ENCODE results near the gene AHI1.

The AHI1 gene

DNA sequence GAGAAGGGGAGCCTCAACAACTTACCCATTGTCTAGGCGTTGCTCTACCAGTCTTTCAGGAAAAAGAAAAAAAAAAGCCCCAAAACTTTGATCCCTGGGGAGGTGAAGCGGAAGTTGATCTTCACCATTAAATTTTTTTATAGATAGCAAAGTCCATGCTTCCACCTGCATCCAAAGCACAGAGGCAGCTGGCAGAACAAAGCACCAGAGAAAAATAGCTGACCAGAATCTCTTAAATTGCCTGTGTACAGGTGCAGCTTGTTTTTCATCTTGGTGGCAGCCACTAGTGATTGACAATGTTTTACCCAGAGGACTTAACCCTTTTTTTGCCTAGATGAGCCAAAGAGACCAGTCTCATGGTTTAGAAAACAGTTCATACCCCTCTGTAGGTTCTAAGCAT is 230.5 kb downstream of the AHI1 start:
- no peaks in the 10 kb centered on the region for H3K79me2 ChIP-seq (ENCODE audit: control insufficient read depth, insufficient read depth, low read length, unreplicated experiment)
- H3K27ac ChIP-seq (ENCODE audit: low read depth, low read length) = no peak overlapping the region
- no peaks in the 10 kb centered on the region for H3K36me3 ChIP-seq (ENCODE audit: insufficient read depth, low read length)
- H2AFZ ChIP-seq (ENCODE audit: low read length, unreplicated experiment) = no peak overlapping the region
- no peaks in the 10 kb centered on the region for H3K4me1 ChIP-seq (ENCODE audit: control insufficient read depth, insufficient read depth, low read length, unreplicated experiment)
- no peaks in the 10 kb centered on the region for H3K27me3 ChIP-seq (ENCODE audit: insufficient read depth, low read length)
- H3K4me3 ChIP-seq (ENCODE audit: low read depth, low read length) = no peak overlapping the region

DNA sequence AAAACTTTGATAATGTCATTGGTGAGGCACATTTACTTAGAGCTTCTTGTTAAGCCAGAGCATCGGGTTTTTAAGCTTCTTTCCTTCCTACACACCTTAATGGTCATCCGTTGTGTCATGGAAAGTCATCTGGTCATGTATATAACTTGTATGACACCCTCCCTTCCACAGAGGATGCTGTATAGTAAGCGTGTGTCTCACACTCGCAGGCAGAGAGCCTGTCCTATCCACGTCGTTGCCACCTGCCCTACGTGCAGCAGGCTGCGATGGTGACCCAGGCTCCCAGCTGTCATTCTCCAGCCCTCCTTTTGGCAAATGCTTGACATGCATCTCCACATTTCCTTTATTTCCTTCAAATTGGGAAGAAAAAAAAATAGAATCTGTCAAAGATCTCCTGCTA is 230.9 kb downstream of the AHI1 start:
- H3K79me2 ChIP-seq (ENCODE audit: control insufficient read depth, insufficient read depth, low read length, unreplicated experiment) = no peaks in the 10 kb centered on the region
- no peaks in the 10 kb centered on the region for H3K27me3 ChIP-seq (ENCODE audit: insufficient read depth, low read length)
- H3K4me1 ChIP-seq (ENCODE audit: control insufficient read depth, insufficient read depth, low read length, unreplicated experiment) = no peaks in the 10 kb centered on the region
- no peaks in the 10 kb centered on the region for H3K36me3 ChIP-seq (ENCODE audit: insufficient read depth, low read length)
- no peak overlapping the region for H3K4me3 ChIP-seq (ENCODE audit: low read depth, low read length)
- H2AFZ ChIP-seq (ENCODE audit: low read length, unreplicated experiment) = no peak overlapping the region
- H3K27ac ChIP-seq (ENCODE audit: low read depth, low read length) = no peak overlapping the region

DNA sequence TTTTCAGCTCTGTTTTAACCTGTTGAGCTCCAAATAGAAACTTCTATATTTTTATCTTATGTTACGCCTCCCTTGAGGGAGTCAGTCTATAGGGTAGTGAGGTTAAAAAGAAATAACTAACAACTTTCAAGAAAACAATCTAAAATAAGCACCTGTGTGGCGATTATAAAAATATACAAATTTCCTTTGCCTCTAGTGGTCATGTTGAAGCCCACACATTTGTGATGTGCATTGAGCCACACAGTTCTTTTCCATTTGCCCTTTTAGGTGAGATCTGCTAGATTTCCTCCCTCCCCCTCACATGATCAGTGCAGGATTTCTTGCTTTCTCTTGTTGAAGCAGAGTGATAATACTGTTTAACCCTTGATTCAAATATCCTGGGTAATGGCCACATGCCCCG is 232.3 kb downstream of the AHI1 start:
- H3K4me3 ChIP-seq (ENCODE audit: low read depth, low read length) = no peak overlapping the region
- H3K36me3 ChIP-seq (ENCODE audit: insufficient read depth, low read length) = no peaks in the 10 kb centered on the region
- no peaks in the 10 kb centered on the region for H3K27me3 ChIP-seq (ENCODE audit: insufficient read depth, low read length)
- no peak overlapping the region for H3K27ac ChIP-seq (ENCODE audit: low read depth, low read length)
- no peaks in the 10 kb centered on the region for H3K4me1 ChIP-seq (ENCODE audit: control insufficient read depth, insufficient read depth, low read length, unreplicated experiment)
- no peaks in the 10 kb centered on the region for H3K79me2 ChIP-seq (ENCODE audit: control insufficient read depth, insufficient read depth, low read length, unreplicated experiment)
- H2AFZ ChIP-seq (ENCODE audit: low read length, unreplicated experiment) = no peak overlapping the region

DNA sequence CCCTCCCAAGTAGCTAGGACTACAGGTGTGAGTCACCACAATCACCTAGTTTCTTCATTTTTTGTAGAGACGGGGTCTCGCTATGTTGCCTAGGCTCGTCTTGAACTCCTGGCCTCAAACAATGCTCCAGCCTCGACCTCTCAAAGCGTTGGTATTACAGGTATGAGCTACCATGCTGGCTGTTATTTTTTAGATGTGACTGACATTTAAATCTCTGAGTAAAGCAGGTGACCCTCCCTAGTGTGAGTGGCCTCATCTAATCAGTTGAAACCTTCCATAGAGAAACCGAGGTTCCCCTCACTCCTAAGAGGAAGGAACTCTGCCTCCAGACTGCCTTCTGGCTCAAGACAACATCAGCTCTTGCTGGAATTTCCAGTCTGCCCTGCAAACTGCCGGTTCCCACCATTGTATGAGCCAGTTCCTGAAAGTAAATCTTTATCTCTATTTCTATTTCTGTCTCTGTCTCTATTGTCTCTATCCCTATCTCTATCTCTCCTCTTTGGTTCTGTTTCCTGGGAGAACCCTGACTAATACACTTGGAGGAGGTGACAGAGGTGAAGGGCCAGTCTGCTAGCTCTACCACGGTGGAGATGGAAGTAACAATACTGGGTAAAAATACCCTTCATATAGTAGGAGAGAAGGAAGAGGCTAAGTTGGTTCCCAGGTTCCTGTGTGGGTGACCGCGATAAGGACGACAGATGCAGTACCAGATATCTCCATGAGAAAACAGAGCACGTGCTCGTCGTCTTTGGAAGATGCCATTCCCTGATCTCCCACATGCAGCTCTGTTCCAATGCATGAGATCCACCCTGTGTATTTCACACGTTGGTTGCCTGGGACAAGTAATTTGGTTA is 235.4 kb downstream of the AHI1 start:
- Histone ChIP-seq H2AFZ (ENCODE audit: low read length, unreplicated experiment) (no peak overlapping the region), H3K79me2 (ENCODE audit: control insufficient read depth, insufficient read depth, low read length, unreplicated experiment) (no peaks in the 10 kb centered on the region), H3K4me3 (ENCODE audit: low read depth, low read length) (no peak overlapping the region), H3K27me3 (ENCODE audit: insufficient read depth, low read length) (no peaks in the 10 kb centered on the region), H3K36me3 (ENCODE audit: insufficient read depth, low read length) (no peaks in the 10 kb centered on the region), H3K4me1 (ENCODE audit: control insufficient read depth, insufficient read depth, low read length, unreplicated experiment) (no peaks in the 10 kb centered on the region), H3K27ac (ENCODE audit: low read depth, low read length) (no peak overlapping the region)

DNA sequence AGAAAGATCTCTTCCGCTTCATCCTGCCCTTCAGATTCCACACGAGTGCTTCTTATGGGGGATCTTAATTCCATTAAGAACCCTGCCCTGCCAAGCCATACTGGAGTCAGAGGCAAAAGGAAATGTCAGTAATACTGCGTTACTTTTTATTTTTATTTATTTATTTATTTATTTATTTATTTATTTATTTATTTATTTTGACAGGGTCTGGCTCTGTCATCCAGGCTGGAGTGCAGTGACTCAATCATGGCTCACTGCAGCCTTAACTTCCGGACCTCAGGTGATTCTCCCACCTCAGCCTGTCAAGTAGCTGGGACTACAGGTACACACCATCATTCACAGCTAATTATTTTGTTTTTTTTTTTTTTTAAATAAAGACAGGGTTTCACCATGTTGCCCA is 236.9 kb downstream of the AHI1 start:
- no peaks in the 10 kb centered on the region for H3K4me1 ChIP-seq (ENCODE audit: control insufficient read depth, insufficient read depth, low read length, unreplicated experiment)
- H3K27ac ChIP-seq (ENCODE audit: low read depth, low read length) = no peak overlapping the region
- no peak overlapping the region for H2AFZ ChIP-seq (ENCODE audit: low read length, unreplicated experiment)
- H3K79me2 ChIP-seq (ENCODE audit: control insufficient read depth, insufficient read depth, low read length, unreplicated experiment) = no peaks in the 10 kb centered on the region
- H3K4me3 ChIP-seq (ENCODE audit: low read depth, low read length) = no peak overlapping the region
- H3K36me3 ChIP-seq (ENCODE audit: insufficient read depth, low read length) = no peaks in the 10 kb centered on the region
- H3K27me3 ChIP-seq (ENCODE audit: insufficient read depth, low read length) = no peaks in the 10 kb centered on the region

DNA sequence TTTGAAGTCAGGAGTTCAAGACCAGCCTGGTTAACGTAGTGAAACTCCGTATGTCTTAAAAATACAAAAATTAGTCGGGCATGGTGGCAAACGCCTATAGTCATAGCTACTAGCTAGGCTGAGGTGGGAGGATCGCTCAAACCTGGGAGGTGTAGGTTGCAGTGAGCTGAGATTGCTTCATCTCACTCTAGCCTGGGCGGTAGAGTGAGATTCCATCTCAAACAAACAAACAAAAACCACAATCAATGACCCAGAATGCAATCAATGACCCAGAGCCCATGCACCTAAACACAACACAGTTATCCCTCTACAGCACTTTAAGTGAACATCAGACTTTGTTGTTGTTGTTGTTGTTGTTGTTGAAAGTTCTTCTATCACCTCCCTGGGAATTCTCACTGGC is 238.6 kb downstream of the AHI1 start:
- no peaks in the 10 kb centered on the region for H3K4me1 ChIP-seq (ENCODE audit: control insufficient read depth, insufficient read depth, low read length, unreplicated experiment)

DNA sequence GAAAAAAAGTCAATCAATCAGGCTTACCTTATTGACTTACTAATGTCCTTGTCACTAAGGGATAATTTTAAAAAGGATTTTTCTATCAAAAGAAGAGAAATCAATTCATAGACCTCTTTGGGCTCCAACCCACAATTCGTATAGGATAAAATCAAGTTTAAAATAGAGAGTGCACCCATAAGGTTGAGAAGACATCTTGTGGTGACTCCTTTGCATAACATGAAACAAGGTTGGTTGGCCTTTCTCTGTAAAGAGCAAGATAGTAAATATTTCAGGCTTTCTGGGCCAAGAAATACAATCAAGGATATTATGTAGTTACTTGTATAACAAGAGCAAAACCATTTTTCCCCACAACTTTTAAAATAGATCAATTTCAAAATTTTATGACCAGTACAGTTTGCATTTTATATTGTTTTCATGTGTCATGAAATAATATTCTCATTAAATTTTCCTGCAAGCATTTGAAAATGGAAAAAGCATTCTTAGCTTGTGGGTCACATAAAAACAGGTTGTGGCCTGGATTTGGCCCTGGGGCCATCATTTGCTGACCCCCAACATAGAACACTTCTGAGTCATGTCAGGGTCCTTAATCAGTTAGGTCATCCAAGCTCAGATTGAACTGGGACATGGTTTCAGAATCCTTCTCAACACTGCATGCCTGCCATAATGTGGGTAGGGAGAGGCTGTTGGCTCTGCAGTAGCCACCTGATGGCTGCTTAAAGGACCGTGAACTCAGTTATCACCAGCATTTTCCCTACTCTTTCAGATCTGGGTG is 239.7 kb downstream of the AHI1 start:
- H3K27me3 ChIP-seq (ENCODE audit: insufficient read depth, low read length) = no peaks in the 10 kb centered on the region
- no peak overlapping the region for H3K4me3 ChIP-seq (ENCODE audit: low read depth, low read length)
- H3K27ac ChIP-seq (ENCODE audit: low read depth, low read length) = no peak overlapping the region
- no peaks in the 10 kb centered on the region for H3K36me3 ChIP-seq (ENCODE audit: insufficient read depth, low read length)
- no peak overlapping the region for H2AFZ ChIP-seq (ENCODE audit: low read length, unreplicated experiment)
- no peaks in the 10 kb centered on the region for H3K79me2 ChIP-seq (ENCODE audit: control insufficient read depth, insufficient read depth, low read length, unreplicated experiment)
- H3K4me1 ChIP-seq (ENCODE audit: control insufficient read depth, insufficient read depth, low read length, unreplicated experiment) = no peaks in the 10 kb centered on the region

More for the DNA sequence above, 238.6 kb downstream of the AHI1 start:
- no peak overlapping the region for H3K27ac ChIP-seq (ENCODE audit: low read depth, low read length)
- H3K36me3 ChIP-seq (ENCODE audit: insufficient read depth, low read length) = no peaks in the 10 kb centered on the region
- H2AFZ ChIP-seq (ENCODE audit: low read length, unreplicated experiment) = no peak overlapping the region
- H3K27me3 ChIP-seq (ENCODE audit: insufficient read depth, low read length) = no peaks in the 10 kb centered on the region
- H3K4me3 ChIP-seq (ENCODE audit: low read depth, low read length) = no peak overlapping the region
- no peaks in the 10 kb centered on the region for H3K79me2 ChIP-seq (ENCODE audit: control insufficient read depth, insufficient read depth, low read length, unreplicated experiment)

DNA sequence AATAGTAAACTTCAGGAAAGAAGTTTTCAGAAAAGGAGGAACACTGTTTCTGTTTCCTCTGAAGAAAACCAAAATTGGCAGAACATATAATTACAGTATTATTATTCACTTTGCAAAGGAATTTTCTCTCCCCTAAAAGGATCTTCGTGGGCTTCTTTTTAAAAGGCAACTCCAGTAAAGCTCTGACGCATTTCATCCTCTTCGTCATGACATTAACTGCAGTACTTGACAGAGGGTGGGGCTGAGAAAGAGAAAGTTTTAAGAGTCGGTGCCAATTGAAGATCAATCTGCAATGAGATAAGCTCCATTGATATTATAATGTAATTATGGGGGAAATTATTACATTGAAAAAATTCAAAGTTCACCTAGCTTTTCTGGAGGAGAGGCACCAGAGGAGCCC is 240.7 kb downstream of the AHI1 start:
- Histone ChIP-seq H3K27ac (ENCODE audit: low read depth, low read length) (no peak overlapping the region), H3K36me3 (ENCODE audit: insufficient read depth, low read length) (no peaks in the 10 kb centered on the region), H3K4me3 (ENCODE audit: low read depth, low read length) (no peak overlapping the region), H3K4me1 (ENCODE audit: control insufficient read depth, insufficient read depth, low read length, unreplicated experiment) (no peaks in the 10 kb centered on the region), H3K79me2 (ENCODE audit: control insufficient read depth, insufficient read depth, low read length, unreplicated experiment) (no peaks in the 10 kb centered on the region), H2AFZ (ENCODE audit: low read length, unreplicated experiment) (no peak overlapping the region), H3K27me3 (ENCODE audit: insufficient read depth, low read length) (no peaks in the 10 kb centered on the region)

DNA sequence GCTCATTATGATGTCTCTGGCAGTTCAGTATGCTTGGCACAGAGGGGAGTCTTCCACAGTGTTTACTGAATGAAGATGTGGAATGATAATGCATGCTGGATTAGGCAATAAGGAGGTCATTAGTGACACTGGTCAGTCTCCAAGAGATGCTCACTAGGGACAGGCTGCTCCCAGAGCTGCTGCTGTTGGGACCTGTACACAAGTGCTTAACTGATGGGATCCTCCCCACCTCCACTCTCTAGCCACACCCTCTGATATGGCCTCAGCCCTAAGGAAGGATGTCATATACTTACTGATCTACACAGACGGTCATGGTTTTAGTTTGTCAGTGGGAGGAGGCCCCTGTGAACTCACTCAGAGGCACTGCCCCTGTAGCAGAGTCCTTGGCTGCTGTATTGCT is 243.1 kb downstream of the AHI1 start:
- Histone ChIP-seq H3K27ac (ENCODE audit: low read depth, low read length) (no peak overlapping the region), H3K4me3 (ENCODE audit: low read depth, low read length) (no peak overlapping the region), H3K36me3 (ENCODE audit: insufficient read depth, low read length) (no peaks in the 10 kb centered on the region), H3K27me3 (ENCODE audit: insufficient read depth, low read length) (no peaks in the 10 kb centered on the region), H3K4me1 (ENCODE audit: control insufficient read depth, insufficient read depth, low read length, unreplicated experiment) (no peaks in the 10 kb centered on the region), H2AFZ (ENCODE audit: low read length, unreplicated experiment) (no peak overlapping the region), H3K79me2 (ENCODE audit: control insufficient read depth, insufficient read depth, low read length, unreplicated experiment) (no peaks in the 10 kb centered on the region)

DNA sequence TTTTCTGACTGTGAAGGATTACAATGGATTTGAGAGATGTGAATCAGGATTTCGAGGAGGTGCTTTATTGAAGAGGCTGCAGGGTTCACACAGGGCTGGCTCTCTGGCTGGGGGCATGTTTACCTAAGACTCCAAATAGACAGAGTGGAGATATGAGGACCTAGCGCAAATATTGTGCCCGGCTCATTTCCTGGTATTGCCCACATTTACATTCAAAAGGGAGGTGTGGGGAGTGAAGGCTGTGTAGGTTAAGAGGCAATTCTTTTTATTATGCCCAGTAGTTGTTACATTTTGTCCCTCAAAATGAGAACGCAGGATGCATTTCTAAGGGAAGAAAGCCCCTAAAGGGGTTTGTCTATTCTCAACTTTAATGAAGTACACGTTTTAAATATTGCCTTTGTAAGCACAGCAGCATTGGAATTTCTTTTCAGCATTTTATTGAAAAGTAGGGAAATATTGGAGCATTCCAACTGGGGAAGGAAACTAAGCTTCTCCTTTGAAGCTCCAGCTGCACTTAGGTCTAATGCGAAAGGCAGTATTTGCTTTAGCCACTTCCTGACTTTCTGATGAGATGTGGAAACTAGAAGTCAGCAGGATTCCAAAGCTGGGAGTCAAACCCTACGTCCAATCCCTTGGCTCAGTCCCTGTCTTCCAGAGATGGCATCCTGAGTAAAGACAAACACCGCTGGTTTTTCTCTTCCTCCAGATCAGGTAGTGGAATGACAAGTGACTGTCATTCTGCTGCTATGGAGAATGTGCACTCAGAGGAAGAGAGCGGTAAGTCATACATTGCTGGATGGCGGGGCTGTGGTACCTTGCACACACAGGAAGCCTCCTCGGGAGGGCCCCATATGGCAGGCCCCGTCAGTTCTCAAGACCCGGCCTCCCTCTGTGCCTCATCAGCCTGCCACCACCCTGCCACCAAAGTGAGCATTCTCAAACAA is 245.8 kb downstream of the AHI1 start:
- no peaks in the 10 kb centered on the region for H3K36me3 ChIP-seq (ENCODE audit: insufficient read depth, low read length)
- H3K27me3 ChIP-seq (ENCODE audit: insufficient read depth, low read length) = no peaks in the 10 kb centered on the region
- no peaks in the 10 kb centered on the region for H3K79me2 ChIP-seq (ENCODE audit: control insufficient read depth, insufficient read depth, low read length, unreplicated experiment)
- H3K4me1 ChIP-seq (ENCODE audit: control insufficient read depth, insufficient read depth, low read length, unreplicated experiment) = no peaks in the 10 kb centered on the region
- no peak overlapping the region for H3K4me3 ChIP-seq (ENCODE audit: low read depth, low read length)
- H2AFZ ChIP-seq (ENCODE audit: low read length, unreplicated experiment) = no peak overlapping the region
- H3K27ac ChIP-seq (ENCODE audit: low read depth, low read length) = no peak overlapping the region
